HG03159 (cell line): ENCODE data around the gene FOXJ1.

Experiments used
- ATAC-seq: cut with Tn5 transposase; IDR thresholded peaks from one replicate; pipeline ENCODE4 v1.9.1; 2021; ENCODE audit warnings: mild to moderate bottlenecking, moderate library complexity; ENCODE audit not compliant: unreplicated experiment

The FOXJ1 gene

DNA sequence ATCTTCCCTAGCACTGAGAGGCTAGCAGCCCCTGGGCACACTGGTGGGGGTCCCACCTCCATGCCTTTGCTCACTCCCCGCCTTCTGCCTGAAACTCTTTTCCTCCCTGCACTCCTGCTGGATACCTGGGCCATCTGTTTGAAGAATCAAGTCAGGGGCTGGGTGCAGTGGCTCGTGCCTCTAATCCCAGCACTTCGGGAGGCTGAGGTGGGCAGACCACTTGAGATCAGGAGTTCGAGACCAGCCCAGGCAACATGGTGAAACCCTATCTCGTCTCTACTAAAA, 15.7 kb downstream of the FOXJ1 start:
- ATAC-seq = no peak

DNA sequence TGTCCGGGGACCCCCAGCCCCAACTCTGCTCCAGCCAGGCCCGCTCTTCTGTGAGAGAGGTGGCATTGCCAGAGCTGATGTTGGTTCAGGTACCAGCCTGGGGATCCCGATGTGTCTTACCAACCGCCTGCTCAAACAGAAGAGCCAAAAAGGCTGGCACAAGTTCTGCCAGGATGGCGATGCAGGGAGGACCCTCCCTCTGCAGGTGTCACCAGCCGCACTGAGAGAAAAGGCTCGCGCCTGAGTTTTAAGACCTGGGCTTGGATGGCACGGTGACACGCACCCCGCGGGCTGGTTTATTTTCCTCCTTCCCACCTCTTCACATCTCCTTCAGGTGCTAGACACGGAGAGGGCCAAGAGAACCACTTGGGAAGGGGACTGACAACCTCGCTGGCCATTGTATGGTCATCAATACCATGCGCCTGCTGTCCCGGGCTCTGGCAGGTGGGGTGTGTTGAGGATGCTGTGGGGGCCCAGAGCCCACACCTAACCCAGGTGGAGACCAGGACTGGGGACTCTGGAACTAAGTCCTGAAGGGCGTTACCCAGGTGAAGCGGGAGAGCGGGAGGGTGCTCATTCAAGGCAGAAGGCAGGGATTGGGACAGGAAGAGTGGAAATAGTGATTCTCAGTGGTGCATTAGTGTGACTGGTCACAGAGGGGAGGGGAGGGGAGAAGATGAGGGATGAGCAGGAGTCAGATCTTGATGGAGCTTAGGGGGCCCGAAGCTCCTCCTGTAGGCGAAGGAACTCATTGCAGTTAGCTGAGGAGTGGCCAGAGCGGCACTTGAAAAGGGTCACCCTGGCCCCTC, 16.3 kb downstream of the FOXJ1 start:
- ATAC-seq = no peak

DNA sequence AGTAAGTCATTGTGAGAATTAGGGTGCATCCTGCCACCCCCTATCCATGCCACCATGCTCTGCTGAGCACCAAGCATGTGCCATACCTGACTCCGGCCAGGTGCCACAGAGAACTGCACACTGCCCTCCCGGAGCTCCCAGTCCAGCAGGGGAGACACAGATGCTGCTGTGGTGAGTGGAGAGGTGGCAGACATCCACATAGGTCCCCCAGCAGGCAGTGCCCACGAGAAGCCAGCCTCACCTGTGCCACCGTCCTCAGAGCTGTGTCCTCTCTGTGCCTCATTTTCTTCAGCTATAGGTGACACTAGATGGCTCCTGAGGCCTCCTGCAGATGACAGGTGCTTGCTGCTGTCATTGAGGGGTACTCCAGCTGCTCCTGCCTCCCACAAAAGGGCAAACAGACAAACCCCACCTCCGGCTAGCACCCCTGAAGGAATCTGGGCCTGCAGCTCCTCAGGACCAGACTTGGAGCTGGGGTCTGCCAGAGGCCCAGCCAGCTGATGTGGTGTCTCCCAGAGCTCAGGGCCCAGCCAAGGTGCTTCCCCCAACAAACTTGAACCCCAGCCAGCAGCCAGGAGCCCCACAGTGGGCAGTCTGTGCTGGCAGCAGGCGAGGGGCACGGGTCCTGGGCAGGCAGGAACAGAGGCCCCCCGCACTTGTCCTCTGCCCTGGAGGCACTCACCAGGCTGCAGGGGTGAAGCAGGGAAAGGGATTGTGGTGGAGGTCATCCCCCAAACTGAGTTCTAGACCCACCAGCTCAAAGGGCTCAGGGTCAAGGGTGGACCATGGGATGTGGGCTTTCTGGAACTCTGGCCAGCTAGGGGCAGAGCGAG, 17.1 kb downstream of the FOXJ1 start:
- no peak for ATAC-seq

DNA sequence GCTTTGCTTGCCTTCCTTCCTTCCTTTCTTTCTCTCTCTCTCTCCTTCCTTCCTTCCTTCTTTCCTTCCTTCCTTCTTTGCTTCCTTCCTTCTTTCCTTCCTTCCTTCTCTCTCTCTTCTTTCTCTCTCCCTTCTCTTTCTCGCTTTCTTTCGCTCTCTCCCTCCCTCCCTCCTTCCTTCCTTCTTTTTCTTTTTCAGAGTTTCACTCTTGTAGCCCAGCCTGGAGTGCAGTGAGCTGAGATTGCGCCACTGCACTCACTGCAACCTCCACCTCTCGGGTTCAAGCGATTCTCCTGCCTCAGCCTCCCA, 17.9 kb downstream of the FOXJ1 start:
- no peak for ATAC-seq

DNA sequence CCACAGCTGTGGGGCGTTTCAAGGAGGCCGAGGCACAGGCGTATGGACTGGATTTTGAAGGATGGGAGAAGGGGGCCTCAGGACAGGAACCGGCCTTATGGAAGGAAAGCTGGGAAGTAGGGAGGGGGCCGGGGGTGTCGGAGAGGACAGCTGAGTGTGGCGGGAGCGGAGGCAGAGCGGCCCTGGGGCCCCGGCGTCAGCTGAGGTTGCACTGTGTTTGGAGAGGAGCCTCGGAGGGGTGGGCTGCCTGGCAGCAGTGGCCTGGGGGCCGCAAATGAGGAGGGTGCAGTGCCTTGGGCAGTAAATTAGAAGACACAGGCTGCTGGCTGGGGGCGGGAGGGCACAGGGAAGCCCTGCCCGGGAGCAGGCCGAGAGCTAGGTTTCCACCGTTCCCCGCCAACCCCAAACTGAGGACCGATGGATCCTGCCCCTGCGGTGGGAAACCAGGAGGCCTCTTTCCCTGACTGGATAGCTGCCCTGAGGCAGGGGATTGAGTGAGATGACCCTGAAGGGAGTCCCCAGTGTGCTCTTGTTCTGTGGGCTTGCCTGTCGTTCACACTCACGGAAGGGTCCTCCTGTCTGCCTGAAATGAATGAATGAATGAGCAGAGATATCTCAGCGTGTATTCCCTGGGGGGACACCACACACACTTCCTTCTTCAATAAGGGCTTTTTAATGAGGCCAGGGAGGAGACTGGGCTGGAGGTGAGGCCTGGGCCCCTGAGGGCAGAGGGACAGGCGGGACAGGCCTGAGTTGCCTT, 18.4 kb downstream of the FOXJ1 start:
- ATAC-seq = no peak

DNA sequence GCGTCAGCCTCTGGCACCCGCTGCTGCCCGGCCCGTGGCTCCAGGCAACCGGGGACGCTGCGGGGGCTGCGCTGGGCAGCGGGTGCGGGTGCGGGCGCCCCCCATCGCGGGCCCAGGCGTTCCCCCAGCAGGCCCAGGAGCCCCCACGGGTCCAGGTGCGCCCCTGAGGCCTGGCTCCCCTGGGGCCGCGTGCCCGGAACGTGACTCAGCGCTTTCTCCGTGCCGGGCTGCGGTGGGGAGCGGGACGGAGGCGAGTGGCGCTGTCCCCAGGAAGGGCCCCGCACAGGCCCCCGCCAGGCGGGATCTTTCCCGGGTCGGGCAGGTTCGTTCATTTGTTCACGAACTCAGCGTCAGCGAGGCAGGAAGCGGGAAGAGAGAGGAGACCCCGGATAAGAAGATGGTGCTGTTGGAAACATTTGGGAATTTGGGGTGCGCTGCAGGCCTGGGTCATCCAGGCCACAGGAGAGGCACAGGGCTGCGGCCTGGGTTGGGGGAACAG, 19.1 kb downstream of the FOXJ1 start:
- ATAC-seq = no peak

DNA sequence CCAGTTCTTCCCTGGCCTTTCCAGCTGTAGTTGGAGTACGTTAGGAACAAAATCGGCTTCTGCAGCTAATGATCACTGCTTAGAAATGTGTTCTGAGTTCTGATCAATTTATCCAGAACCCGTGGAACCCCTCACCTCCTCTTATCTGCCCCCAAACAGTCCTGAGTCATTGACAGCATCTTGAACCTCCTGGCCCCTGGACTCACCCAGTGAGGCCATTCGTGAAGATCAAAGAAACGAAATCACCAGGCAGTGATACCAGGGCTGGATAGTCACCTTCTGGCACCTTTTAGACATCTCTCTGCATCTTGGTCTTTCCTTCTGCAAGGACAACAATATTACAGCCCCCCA, 20.4 kb downstream of the FOXJ1 start:
- ATAC-seq = no peak

DNA sequence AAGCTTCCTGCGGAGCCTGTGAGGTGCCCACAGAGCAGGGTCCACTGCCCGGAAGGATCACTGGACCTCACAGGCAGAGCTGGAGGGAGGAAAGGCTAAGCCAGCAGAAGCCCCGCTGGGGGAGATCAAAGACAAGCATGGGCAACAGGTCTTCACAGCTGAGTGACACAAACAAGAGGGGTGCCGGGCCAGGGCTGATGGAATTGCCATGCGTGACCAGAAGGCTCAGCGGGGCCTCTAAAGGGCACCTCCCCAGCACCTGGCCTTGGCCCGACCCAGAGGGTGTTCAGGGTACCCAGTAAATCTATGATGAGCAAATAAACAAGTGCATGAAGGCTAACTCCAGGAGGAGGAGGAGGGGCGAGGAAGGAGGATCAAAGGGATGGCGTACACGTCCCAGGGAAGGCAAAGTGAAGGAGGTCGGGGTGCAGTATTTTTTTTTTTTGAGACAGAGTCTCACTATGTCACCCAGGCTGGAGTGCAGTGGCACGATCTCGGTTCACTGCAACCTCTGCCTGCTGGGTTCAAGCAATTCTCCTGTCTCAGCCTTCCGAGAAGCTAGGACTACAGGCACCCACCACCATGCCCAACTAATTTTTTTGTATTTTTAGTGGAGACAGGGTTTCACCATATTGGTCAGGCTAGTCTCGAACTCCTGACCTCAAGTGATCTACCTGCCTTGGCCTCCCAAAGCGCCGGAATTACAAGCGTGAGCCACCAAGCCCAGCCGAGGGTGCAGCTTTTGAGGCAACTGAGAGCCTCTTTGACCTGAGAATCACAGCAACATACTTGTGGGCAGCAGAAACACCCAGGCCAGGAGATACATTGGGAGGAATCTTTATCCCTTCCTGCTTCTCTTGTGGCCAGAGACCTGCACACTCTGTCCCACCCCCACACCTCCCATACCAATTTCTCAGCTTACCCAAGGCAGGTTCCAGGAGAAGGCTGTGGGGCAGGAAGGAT, 21.4 kb downstream of the FOXJ1 start:
- no peak for ATAC-seq

DNA sequence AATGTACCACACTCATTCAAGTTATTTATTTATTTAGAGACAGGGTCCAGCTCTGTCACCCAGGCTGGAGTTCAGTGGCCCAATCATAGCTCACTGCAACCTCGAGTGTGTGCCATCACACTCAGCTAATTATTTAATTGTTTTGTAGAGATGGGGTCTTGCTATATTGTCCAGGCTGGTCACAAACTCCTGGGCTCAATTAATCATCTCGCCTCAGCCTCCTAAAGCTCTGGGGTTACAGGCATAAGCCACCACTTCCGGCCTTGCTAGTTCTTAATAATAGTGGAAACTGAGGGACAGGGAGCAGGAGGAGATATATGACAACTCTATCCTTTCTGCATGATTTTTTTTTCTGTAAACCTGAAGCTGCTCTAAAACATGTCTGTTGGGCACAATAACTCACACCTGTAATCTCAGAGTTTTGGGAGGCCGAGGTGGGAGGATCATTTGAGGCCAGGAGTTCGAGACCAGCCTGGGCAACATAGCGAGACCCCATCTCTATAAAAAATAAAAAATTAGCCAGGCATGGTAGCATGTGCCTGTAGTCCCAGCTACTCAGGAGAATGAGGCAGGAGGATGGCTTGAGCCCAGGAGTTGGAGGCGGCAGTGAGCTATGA, 25.8 kb downstream of the FOXJ1 start:
- no peak for ATAC-seq

DNA sequence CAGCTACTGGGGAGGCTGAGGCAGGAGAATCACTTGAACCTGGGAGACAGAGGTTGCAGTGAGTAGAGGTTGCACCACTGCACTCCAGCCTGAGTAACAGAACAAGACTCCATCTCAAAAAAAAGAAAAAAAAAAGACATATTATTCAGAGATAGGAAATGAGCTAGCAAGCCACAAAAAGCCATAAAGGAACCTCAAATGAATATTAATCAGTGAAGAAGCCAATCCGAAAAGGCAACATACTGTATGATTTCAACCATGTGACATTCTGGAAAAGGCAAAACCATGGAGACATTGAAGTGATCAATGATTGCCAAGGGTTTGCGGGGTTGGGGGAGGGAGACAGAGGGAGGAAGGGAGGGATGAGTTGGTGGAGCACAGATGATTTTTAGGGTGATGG, 29.1 kb downstream of the FOXJ1 start:
- no peak for ATAC-seq

DNA sequence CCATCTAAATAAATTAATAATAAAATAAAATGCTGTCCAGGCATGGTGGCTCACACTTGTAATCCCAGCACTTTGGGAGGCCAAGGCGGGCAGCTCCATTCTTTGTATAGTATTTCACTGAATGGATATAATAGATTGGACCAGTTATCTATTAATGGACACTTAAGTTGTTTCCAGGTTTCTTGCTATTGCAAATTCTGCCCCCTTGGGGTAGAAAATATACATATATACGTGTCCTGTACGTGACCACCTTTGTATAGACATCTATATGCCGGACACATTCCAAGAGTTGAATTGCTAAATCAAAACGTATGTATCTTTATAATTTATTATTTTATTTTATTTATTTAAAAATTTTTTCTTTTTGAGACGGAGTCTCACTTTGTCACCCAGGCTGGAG, 33.5 kb downstream of the FOXJ1 start:
- no peak for ATAC-seq

DNA sequence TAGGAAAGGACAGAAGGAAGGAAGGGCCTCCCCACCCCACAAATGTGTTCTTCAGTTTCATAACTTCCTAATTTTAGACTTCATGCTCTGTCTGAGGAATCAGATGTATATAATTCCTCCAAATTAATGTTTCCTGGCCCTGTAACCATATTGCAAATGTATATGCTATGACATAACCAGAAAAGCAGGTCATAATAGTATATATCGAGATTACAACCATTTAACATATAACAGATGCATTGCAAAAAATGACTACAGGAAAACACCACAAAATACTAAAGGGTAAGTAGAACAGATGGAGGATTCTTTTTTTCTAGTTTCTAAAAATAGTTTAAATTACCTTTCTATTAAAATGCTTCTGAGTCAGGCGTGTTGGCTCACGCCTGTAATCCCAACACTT, 34.3 kb downstream of the FOXJ1 start:
- no peak for ATAC-seq

DNA sequence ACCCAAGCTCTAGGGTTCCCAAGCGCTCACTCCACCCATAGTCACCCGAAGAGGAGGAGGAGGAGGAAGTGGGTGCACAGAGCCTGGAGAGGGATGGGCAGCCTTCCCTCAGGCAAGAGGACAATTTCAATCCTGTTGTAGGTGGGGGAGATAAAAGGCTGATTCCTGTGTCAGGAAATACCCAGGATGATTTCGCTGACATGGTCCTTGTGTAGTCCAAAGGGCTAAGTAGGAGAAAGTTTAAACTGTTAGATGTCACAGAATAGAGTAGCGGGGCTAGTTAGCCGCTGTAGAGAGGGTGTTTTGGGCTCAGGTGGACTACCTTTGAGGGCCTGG, 36.2 kb downstream of the FOXJ1 start:
- ATAC-seq = no peak

DNA sequence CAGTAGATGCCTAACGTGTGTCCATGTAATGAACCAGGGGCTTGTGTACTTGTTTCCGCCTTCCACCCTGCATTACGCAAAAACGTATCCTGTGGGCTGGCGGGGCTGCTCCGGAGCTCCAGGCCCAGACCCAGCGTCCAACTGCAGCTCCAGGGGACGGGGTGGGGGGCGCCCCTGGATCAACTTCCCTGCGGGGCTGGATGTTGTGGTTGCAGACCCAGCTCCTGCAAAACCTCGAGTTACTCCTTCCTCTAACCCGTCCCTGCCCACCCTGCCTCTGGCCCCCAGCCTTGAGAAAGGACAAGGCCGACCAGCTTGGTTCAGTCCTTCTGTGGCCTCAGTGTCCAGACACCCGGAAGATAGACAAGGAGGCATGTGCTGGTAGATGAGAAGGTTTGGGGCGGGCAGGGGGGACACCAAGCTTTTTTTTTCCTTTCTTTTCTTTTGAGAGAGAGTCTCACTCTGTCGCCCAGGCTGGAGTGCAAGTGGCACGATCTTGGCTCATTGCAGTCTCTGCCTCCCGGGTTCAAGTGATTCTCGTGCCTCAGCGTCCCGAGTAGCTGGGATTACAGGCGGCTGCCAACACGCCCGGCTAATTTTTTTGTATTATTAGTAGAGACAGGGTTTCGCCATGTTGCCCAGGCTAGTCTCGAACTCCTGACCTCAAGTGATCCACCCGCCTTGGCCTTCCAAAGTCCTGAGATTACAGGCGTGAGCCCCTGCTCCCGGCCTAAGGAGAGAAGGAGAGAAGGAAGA, 36.7 kb downstream of the FOXJ1 start:
- ATAC-seq = no peak

DNA sequence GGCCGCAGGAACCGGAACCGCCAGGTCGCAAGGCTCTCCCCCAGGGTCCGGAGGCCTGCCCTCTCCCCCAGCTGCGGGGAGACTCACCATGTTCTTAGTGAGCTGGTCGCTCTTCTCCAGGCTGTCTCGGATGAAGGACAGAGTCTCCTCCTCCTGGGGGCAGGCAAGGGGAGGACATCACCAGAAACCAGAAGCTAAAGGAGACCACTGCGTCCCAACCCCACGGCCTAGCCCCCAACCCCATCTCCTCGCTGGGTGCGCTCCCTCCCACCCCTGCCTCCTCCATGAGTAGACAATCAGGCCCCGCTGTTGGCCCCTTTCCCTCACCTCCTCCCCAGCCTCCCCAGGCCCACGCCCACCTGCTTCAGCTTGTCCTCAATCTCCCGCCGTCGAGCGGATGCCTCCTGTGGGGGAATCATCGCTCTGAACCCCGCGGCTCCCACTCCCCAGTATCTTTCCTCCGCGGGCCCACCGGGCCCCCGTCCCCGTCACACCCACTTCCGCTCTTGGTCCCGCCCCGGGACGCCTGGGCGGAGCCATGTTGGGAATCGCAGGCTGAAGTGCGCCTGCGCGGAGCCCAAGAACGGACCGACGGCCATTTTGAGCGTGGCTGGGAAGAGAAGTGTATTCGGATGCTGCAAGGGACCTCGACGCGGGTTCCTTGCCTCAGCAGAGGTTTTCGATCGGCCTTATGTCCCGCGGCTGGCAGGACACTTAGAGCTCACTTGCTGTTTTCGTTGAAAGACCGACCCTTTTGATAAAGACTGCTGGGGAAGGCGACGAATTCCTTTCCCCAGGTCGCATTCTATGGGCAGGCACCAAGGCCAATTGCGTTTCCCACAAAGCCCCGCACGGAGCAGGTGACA, 37.5 kb downstream of the FOXJ1 start, which contains the start of gene EXOC7:
EXOC7 (minus strand) TSS at position 514 of the 866 bp plus-strand sequence; CDS start at position 419, 95 bp downstream.
- ATAC-seq = peak; percentile 85

DNA sequence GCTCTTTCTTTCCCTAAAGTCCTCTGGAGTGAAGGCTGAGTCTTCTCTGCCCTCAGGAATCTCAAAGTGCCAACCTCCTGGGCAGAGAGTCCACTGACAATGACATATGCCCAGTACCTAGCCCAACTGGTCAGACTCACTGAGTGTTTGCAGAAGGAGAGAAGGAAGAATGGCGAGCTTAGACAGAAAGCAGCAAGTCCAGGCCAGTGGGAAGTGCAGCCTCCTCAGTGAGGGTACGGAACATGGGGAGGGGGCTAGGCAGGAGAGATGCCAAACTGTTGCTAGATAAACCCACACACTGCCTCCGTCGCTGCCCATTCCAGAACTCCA, 38.1 kb downstream of the FOXJ1 start:
- ATAC-seq = no peak

DNA sequence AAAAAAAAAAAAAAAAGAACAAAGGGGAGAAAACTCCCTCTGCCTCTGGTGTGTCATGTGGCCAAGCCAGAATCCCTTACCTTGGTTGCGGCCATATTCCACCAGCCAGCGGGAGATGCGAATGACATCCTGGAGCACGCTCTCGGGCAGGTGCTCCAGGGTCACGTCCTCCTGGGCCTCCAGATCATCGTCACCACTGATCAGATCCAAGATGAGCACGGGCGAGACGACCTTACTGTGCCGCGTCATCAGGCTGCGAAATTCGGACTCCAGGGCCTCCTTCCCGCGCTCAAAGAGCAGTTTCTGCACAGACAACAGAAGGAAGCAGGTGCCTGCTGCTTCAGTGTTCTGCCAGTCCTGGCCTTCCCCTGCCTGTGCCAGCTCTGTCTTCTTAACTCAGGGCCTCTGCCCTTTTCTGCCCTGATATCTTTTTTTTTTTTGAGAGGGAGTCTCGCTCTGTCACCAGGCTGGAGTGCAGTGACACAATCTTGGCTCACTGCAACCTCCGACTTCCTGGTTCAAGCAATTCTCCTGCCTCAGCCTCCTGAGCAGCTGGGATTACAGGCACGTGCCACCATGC, 43.2 kb downstream of the FOXJ1 start:
- no peak for ATAC-seq

DNA sequence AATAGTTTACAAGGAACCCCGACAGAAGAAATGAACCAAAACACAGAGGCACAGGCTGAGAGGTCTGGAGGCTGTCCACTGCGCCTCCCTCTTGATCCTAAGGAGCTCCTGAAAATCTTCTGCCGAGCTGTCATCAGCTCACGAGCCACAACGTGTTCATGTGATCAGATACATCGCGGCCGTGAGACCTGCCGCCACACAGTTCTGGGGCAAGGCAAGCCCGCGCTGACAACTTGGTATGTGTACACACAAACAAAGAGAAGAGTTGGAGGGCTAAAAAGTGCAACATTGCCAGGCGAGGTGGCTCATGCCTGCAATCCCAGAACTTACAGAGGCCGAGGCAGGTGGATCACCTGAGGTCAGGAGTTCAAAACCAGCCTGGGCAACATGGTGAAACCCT, 45.1 kb downstream of the FOXJ1 start:
- no peak for ATAC-seq
